Neural cell (in vitro differentiated cells): ENCODE data around the gene PTPRG. TPM values are rescaled to one million over a fixed set of nuclear protein-coding genes. Genes with fewer than 3 reads are reported as not detected.

Experiments
- H2AFZ ChIP-seq: fragments of 200-600, 300-800 bp; sonication (generic), shearing (Covaris generic); 2 replicates; pipeline ENCODE4 v1.6.0; 2014; ENCODE audit warnings: low read depth, mild to moderate bottlenecking, antibody characterized with exemption, low read length, moderate library complexity
- H3F3A ChIP-seq: fragments of 200-600 bp; shearing (Covaris generic); 2 replicates; pipeline ENCODE4 v1.6.1; 2016; ENCODE audit warnings: mild to moderate bottlenecking, moderate library complexity, mixed read lengths, antibody characterized with exemption, low read length; ENCODE audit not compliant: insufficient read depth, poor library complexity, severe bottlenecking
- H3K27ac ChIP-seq: fragments of 200-600, 300-800 bp; sonication (generic), shearing (Covaris generic); 2 replicates; pipeline ENCODE4 v1.5.1; 2014; ENCODE audit warnings: mild to moderate bottlenecking, low read length, moderate library complexity
- H3K27me3 ChIP-seq: fragments of 300-800, 200-600 bp; sonication (generic), shearing (Covaris generic); 2 replicates; pipeline ENCODE4 v1.6.0; 2014; ENCODE audit warnings: mild to moderate bottlenecking, low read depth, low read length, moderate library complexity; ENCODE audit not compliant: insufficient read depth
- H3K36me3 ChIP-seq: fragments of 300-800, 200-600 bp; sonication (generic), shearing (Covaris generic); 2 replicates; pipeline ENCODE4 v1.5.1; 2014; ENCODE audit warnings: mild to moderate bottlenecking, antibody characterized with exemption, low read length, moderate library complexity; ENCODE audit not compliant: insufficient read depth
- H3K4me2 ChIP-seq: fragments of 300-800, 200-600 bp; sonication (generic), shearing (Covaris generic); 2 replicates; pipeline ENCODE4 v1.6.0; 2014; ENCODE audit warnings: mild to moderate bottlenecking, low read length
- H3K4me3 ChIP-seq: fragments of 300-800, 200-600 bp; sonication (generic), shearing (Covaris generic); 2 replicates; pipeline ENCODE4 v1.5.1; 2014; ENCODE audit warnings: mild to moderate bottlenecking, low read length, moderate library complexity
- H3K79me2 ChIP-seq: fragments of 200-600 bp; shearing (Covaris generic); replicated peaks from 2 replicates; pipeline ENCODE4 v1.6.0; 2014; ENCODE audit warnings: mild to moderate bottlenecking, low read length, moderate library complexity; ENCODE audit not compliant: insufficient read depth
- H3K9ac ChIP-seq: fragments of 300-800, 200-600 bp; sonication (generic), shearing (Covaris generic); 2 replicates; pipeline ENCODE4 v1.6.1; 2016; ENCODE audit warnings: mild to moderate bottlenecking, low read length, mixed read lengths
- H3K9me2 ChIP-seq: fragments of 200-600 bp; shearing (Covaris generic); 2 replicates; pipeline ENCODE4 v1.6.1; 2016; ENCODE audit warnings: mild to moderate bottlenecking, low read length, mixed read lengths; ENCODE audit not compliant: insufficient read depth
- H3K9me3 ChIP-seq: fragments of 200-600, 300-800 bp; sonication (generic), shearing (Covaris generic); 2 replicates; pipeline ENCODE4 v1.6.1; 2016; ENCODE audit warnings: mild to moderate bottlenecking, mixed run types, low read length, moderate library complexity, mixed read lengths
- H4K20me1 ChIP-seq: fragments of 200-600 bp; shearing (Covaris generic); 2 replicates; pipeline ENCODE4 v1.6.1; 2016; ENCODE audit warnings: mild to moderate bottlenecking, mixed run types; ENCODE audit not compliant: insufficient read depth
- EP300 ChIP-seq: fragments of 450-650 bp; conservative IDR thresholded peaks from 2 replicates; pipeline ENCODE4 v1.6.1; 2014; ENCODE audit warnings: antibody characterized with exemption, mild to moderate bottlenecking, moderate library complexity; ENCODE audit not compliant: poor library complexity, severe bottlenecking
- EZH2 ChIP-seq: fragments of 200-600, 300-800 bp; shearing (Covaris generic), sonication (generic); IDR thresholded peaks from 2 replicates; pipeline ENCODE4 v1.6.1; 2014; ENCODE audit warnings: antibody characterized with exemption, low read length, borderline replicate concordance, mild to moderate bottlenecking; ENCODE audit not compliant: insufficient read depth, poor library complexity, severe bottlenecking
- MXI1 ChIP-seq: fragments of 450-650 bp; conservative IDR thresholded peaks from 2 replicates; pipeline ENCODE4 v1.6.1; 2014; ENCODE audit warnings: antibody characterized with exemption, mild to moderate bottlenecking; ENCODE audit not compliant: poor library complexity, severe bottlenecking
- POLR2AphosphoS5 ChIP-seq: IDR thresholded peaks from 2 replicates; pipeline ENCODE4 v1.6.1; 2012
- RAD21 ChIP-seq: fragments of 450-650 bp; conservative IDR thresholded peaks from 2 replicates; pipeline ENCODE4 v1.6.1; 2014; ENCODE audit warnings: antibody characterized with exemption, mild to moderate bottlenecking, moderate library complexity
- REST ChIP-seq: IDR thresholded peaks from 2 replicates; pipeline ENCODE4 v1.6.1; 2012; ENCODE audit warnings: borderline replicate concordance
- SMC3 ChIP-seq: fragments of 450-650 bp; conservative IDR thresholded peaks from 2 replicates; pipeline ENCODE4 v1.6.1; 2014; ENCODE audit warnings: antibody characterized with exemption, mild to moderate bottlenecking, moderate library complexity; ENCODE audit not compliant: poor library complexity
- TAF1 ChIP-seq: IDR thresholded peaks from 2 replicates; pipeline ENCODE4 v1.6.1; 2012; ENCODE audit warnings: low read depth
- polyA plus RNA-seq: library from polyadenylated mRNA; depleted of rRNA; stranded (reverse); fragments of >200 nt; gene quantifications from 2 replicates; pipeline ENCODE4 v1.2.3, GENCODE V29; 2014
- TF ChIP-seq, protein P1 (sequence below): fragments of 450-650 bp; IDR thresholded peaks from 2 replicates; pipeline ENCODE4 v1.5.1; 2014; ENCODE audit warnings: antibody characterized with exemption, mild to moderate bottlenecking, moderate library complexity; ENCODE audit not compliant: poor library complexity, severe bottlenecking

The PTPRG gene
- polyA plus RNA-seq, 1 donor from 2014 or later = 33.1 TPM

DNA sequence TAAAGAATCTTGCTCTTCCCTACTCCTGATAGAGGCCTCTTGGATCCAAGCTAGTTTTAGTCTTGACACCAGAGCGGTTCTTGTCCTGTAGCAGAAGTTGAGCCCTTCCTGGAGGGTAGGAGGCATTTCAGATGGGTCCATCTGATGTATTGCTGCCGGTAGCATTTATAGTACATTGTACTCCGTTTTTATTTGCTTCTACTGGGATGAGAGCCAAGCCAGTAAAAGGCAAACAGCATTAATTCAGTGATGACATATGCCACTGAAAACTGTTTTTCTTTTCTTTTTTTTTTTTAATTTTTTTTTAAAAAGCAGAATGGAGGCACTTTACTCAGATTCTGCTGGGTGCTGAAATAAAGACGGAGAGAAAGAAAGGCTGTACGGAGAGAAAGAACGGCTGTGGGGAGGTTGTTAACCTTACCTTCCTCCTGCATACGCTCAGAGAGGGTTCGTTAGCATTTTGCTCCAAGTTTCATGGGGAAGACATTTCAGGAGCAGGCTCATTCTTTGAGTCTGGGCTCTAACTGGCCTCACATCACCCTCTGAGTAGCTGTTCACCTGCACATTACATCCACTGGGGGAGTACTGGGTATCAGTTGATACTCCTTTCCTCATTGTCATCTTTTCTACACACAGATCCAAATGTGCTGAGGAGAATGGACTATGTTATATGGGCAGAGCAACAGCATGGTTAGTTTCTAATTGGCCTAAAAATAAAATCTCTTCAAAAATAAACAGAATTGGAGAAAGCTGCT lies 650.5 kb downstream of the PTPRG start:
- Histone ChIP-seq H3K36me3 (no peaks in the 10 kb centered on the region), H3K4me3 (no peak overlapping the region), H4K20me1 (no peaks in the 10 kb centered on the region), H3K79me2 (no peaks in the 10 kb centered on the region), H3K9me2 (no peaks in the 10 kb centered on the region), H2AFZ (no peak overlapping the region), H3K9me3 (no peaks in the 10 kb centered on the region), H3K4me2 (no peak overlapping the region), H3F3A (no peaks in the 10 kb centered on the region), H3K27me3 (no peaks in the 10 kb centered on the region), H3K9ac (no peak overlapping the region), H3K27ac (no peak overlapping the region)
- TF ChIP-seq, protein P1, sequence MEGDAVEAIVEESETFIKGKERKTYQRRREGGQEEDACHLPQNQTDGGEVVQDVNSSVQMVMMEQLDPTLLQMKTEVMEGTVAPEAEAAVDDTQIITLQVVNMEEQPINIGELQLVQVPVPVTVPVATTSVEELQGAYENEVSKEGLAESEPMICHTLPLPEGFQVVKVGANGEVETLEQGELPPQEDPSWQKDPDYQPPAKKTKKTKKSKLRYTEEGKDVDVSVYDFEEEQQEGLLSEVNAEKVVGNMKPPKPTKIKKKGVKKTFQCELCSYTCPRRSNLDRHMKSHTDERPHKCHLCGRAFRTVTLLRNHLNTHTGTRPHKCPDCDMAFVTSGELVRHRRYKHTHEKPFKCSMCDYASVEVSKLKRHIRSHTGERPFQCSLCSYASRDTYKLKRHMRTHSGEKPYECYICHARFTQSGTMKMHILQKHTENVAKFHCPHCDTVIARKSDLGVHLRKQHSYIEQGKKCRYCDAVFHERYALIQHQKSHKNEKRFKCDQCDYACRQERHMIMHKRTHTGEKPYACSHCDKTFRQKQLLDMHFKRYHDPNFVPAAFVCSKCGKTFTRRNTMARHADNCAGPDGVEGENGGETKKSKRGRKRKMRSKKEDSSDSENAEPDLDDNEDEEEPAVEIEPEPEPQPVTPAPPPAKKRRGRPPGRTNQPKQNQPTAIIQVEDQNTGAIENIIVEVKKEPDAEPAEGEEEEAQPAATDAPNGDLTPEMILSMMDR = no peak
- no peak for TF ChIP-seq EZH2
- TF ChIP-seq EP300 = no peak
- no peak for TF ChIP-seq SMC3
- no peak for TF ChIP-seq REST
- TF ChIP-seq POLR2AphosphoS5 = no peak
- no peak for TF ChIP-seq TAF1
- TF ChIP-seq RAD21 = no peak
- TF ChIP-seq MXI1 = no peak

DNA sequence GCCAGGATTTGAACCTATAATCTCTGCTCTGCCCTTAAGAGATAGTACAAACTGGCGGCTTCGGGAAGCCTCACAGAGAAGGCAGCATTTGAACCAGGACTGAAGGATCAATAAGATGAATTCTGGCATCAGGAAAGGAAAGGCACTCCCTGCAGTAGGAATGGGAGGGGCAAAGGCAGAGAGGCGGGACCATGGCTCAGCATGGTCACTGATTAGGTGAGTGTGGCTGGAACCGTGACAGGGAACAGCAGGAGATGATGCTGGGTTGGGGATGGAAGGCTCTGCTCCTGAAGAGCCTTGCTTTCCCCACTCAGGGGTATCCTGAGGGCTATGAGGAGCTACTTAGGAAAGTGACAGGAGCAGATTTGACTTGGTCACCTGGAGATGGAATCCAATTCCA lies 653.5 kb downstream of the PTPRG start:
- Histone ChIP-seq H3K36me3 (no peaks in the 10 kb centered on the region), H3K79me2 (no peaks in the 10 kb centered on the region), H2AFZ (no peak overlapping the region), H3K9me3 (no peaks in the 10 kb centered on the region), H4K20me1 (no peaks in the 10 kb centered on the region), H3K9ac (no peak overlapping the region), H3K4me3 (no peak overlapping the region), H3F3A (no peaks in the 10 kb centered on the region), H3K4me2 (no peak overlapping the region), H3K9me2 (no peaks in the 10 kb centered on the region), H3K27me3 (no peaks in the 10 kb centered on the region), H3K27ac (no peak overlapping the region)
- TF ChIP-seq RAD21 (no peak), POLR2AphosphoS5 (no peak), SMC3 (no peak), REST (no peak), MXI1 (no peak), EZH2 (no peak), EP300 (no peak), TAF1 (no peak)
- TF ChIP-seq, protein P1 = no peak
